Gastrocnemius medialis (tissue), 4 donors: ENCODE results near the gene CGGBP1.

Experiments used
- POLR2A ChIP-seq, 2 donors: fragments of 450-650 bp; IDR thresholded peaks; one replicate each; pipeline ENCODE4 v1.6.1; 2017; ENCODE audit warnings: antibody characterized with exemption in 2 of 2, mild to moderate bottlenecking in 2 of 2, moderate library complexity in 2 of 2
- TF ChIP-seq, protein P1 (sequence below), 5 experiments: fragments of 450-650 bp in 3 of 5; fragments of 200-600 bp in 2 of 5; sonication (generic) in 2 of 5; IDR thresholded peaks in 4 of 5; conservative IDR thresholded peaks in 1 of 5; 1 replicate in 4 of 5; 2 replicates in 1 of 5; pipeline ENCODE4 v1.5.1; 2016 to 2019; ENCODE audit warnings: antibody characterized with exemption in 5 of 5, mild to moderate bottlenecking in 3 of 5, moderate library complexity in 3 of 5

DNA sequence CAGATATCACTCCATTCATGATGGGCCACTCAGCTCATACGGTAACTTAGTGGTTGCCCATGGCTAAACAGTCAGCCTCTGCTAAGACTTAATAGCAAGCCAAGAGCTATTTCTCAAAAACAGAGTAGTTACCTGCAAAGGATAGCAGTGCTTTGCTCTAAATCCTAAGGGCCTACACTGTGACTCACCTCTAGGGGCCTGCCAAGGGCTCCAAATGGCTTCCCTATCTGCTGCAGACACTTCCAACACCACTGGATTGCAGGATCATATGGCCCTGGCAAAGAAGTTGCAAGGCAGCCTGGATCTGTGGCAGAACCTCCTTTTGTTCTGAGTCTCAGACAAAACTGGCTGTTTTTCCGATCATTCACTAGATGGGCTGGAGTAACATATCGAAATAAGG, 17.8 kb downstream of the CGGBP1 start:
- TF ChIP-seq, protein P1, sequence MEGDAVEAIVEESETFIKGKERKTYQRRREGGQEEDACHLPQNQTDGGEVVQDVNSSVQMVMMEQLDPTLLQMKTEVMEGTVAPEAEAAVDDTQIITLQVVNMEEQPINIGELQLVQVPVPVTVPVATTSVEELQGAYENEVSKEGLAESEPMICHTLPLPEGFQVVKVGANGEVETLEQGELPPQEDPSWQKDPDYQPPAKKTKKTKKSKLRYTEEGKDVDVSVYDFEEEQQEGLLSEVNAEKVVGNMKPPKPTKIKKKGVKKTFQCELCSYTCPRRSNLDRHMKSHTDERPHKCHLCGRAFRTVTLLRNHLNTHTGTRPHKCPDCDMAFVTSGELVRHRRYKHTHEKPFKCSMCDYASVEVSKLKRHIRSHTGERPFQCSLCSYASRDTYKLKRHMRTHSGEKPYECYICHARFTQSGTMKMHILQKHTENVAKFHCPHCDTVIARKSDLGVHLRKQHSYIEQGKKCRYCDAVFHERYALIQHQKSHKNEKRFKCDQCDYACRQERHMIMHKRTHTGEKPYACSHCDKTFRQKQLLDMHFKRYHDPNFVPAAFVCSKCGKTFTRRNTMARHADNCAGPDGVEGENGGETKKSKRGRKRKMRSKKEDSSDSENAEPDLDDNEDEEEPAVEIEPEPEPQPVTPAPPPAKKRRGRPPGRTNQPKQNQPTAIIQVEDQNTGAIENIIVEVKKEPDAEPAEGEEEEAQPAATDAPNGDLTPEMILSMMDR (IDR thresholded peaks at IDR 0.05 in 4 of 5, conservative IDR thresholded peaks at IDR 0.05 in 1 of 5) = no peak
- no peak for TF ChIP-seq POLR2A (IDR thresholded peaks at IDR 0.05)
